GM18511 (cell line): ENCODE results near the gene PTPRG.

Experiments
- ATAC-seq: cut with Tn5 transposase; IDR thresholded peaks from one replicate; pipeline ENCODE4 v1.9.1; 2021; ENCODE audit warnings: mild to moderate bottlenecking, moderate library complexity; ENCODE audit not compliant: unreplicated experiment

Gene PTPRG

GRCh38 chr3:62237286-62237948 is 676.0 kb downstream of the PTPRG start:
- peak; percentile 26 for ATAC-seq

GRCh38 chr3:62238003-62238402 is 676.6 kb downstream of the PTPRG start:
- ATAC-seq: peak; percentile 88

- ATAC-seq: peak; percentile 68
Observed at GRCh38 chr3:62238431-62238830, 677.1 kb downstream of the PTPRG start.

GRCh38 chr3:62241279-62241678 is 679.9 kb downstream of the PTPRG start:
- no peak for ATAC-seq

- ATAC-seq: no peak
Observed at GRCh38 chr3:62242831-62243509, 681.6 kb downstream of the PTPRG start.

GRCh38 chr3:62246094-62246493 is 684.7 kb downstream of the PTPRG start:
- ATAC-seq: no peak

GRCh38 chr3:62246985-62247384 is 685.6 kb downstream of the PTPRG start:
- no peak for ATAC-seq

- no peak for ATAC-seq
Observed at GRCh38 chr3:62248734-62249483, 687.5 kb downstream of the PTPRG start.

GRCh38 chr3:62249484-62249776 is 688.1 kb downstream of the PTPRG start:
- no peak for ATAC-seq

- ATAC-seq: no peak
Observed at GRCh38 chr3:62249855-62250543, 688.6 kb downstream of the PTPRG start.

GRCh38 chr3:62252438-62253157 is 691.2 kb downstream of the PTPRG start:
- ATAC-seq: no peak

GRCh38 chr3:62253971-62254370 is 692.6 kb downstream of the PTPRG start:
- ATAC-seq: no peak

- ATAC-seq: no peak
Observed at GRCh38 chr3:62255758-62256157, 694.4 kb downstream of the PTPRG start.

- ATAC-seq: no peak
Observed at GRCh38 chr3:62259924-62260323, 698.6 kb downstream of the PTPRG start.

GRCh38 chr3:62260655-62261054 is 699.3 kb downstream of the PTPRG start:
- no peak for ATAC-seq

- no peak for ATAC-seq
Observed at GRCh38 chr3:62261121-62261520, 699.8 kb downstream of the PTPRG start.

- no peak for ATAC-seq
Observed at GRCh38 chr3:62261736-62262135, 700.4 kb downstream of the PTPRG start.

- ATAC-seq: no peak
Observed at GRCh38 chr3:62265528-62265927, 704.2 kb downstream of the PTPRG start.

GRCh38 chr3:62266668-62267283 is 705.4 kb downstream of the PTPRG start:
- ATAC-seq: no peak

- ATAC-seq: no peak
Observed at GRCh38 chr3:62276658-62277180, 715.3 kb downstream of the PTPRG start.
